Naive B cell (primary cell): ENCODE results near the gene GRID1. TPM values are rescaled to one million over a fixed set of nuclear protein-coding genes. Genes with fewer than 3 reads are reported as not detected.
A peak's percentile ranks its signal among the peaks of the same experiment; 100 is the strongest.

ENCODE experiments used
- ATAC-seq, 2 donors: fragments of 150-1000 bp; cut with Tn5 transposase; 2 replicates each; pipeline ENCODE4 v1.10.0; 2021; ENCODE audit warnings: low read depth in 2 of 2, mild to moderate bottlenecking in 2 of 2, moderate library complexity in 2 of 2
- DNase-seq: peaks from one replicate; pipeline ENCODE4 v3.0.0; 2022
- H3K27ac Mint-ChIP-seq, 6 donors: one replicate each; pipeline ENCODE4 v1.8.0; 2020 to 2022; ENCODE audit warnings: mild to moderate bottlenecking in 6 of 6, mixed read lengths in 6 of 6, moderate library complexity in 5 of 6, inconsistent platforms in 2 of 6
- H3K27me3 Mint-ChIP-seq, 3 donors: one replicate each; pipeline ENCODE4 v1.8.0; 2021 to 2022; ENCODE audit warnings: mixed read lengths in 3 of 3, mild to moderate bottlenecking in 1 of 3
- H3K36me3 Mint-ChIP-seq, 2 donors: one replicate each; pipeline ENCODE4 v1.8.0; 2020 to 2022; ENCODE audit warnings: mixed read lengths in 2 of 2, inconsistent platforms in 1 of 2, mild to moderate bottlenecking in 1 of 2
- H3K4me1 Mint-ChIP-seq, 3 donors: one replicate each; pipeline ENCODE4 v1.8.0; 2020 to 2022; ENCODE audit warnings: mixed read lengths in 3 of 3, inconsistent platforms in 1 of 3, mild to moderate bottlenecking in 1 of 3, moderate library complexity in 1 of 3
- H3K4me3 Mint-ChIP-seq, 8 donors: one replicate each; pipeline ENCODE4 v1.8.0; 2020 to 2022; ENCODE audit warnings: mild to moderate bottlenecking in 8 of 8, mixed read lengths in 8 of 8, moderate library complexity in 8 of 8, inconsistent platforms in 2 of 8
- H3K9me3 Mint-ChIP-seq, 7 donors: one replicate each; pipeline ENCODE4 v1.8.0; 2020 to 2022; ENCODE audit warnings: mixed read lengths in 7 of 7, mild to moderate bottlenecking in 5 of 7, inconsistent platforms in 2 of 7, moderate library complexity in 1 of 7
- polyA plus RNA-seq, 6 donors: library from polyadenylated mRNA; unstranded; fragments of 300-500 nt; fragmentation: Illumina TruSeq; gene quantifications; one replicate each; pipeline ENCODE4 v1.2.3, GENCODE V29; 2021; ENCODE audit warnings: low read depth in 6 of 6

GRID1 gene
- polyA plus RNA-seq, 6 donors from 2014 or later, result not detected

DNA sequence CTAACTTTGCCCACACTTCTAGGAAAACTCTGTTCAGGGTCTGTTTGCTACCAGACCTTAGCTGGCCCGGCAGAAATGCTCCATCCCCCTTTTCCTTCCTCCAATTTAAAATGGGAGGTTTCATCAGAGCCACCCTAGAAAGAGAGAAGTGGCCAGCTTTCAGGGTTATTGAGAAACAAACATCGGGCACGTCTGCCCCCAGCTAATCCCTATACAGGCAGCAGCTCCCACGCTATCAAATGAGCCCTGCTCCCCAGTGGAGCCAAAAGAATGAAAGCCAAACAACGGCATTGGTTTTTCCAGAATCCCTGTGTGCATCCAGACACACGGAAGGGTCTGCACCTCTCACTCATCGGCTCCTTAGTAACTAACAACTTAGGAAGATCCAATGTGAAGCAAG, 132.5 kb downstream of the GRID1 start:
- Mint-ChIP-seq H3K9me3 (peaks cover 4 to 23% (median 11%) of the 10 kb centered on the region in 7 donors), H3K4me1 (no peaks in the 10 kb centered on the region), H3K27ac (no peak overlapping the region), H3K4me3 (no peak overlapping the region), H3K36me3 (peaks cover 0 to 9% of the 10 kb centered on the region in 2 donors), H3K27me3 (peaks cover 0 to 25% (median 16%) of the 10 kb centered on the region in 3 donors)
- DNase-seq, result no peak
- ATAC-seq, result no peak

DNA sequence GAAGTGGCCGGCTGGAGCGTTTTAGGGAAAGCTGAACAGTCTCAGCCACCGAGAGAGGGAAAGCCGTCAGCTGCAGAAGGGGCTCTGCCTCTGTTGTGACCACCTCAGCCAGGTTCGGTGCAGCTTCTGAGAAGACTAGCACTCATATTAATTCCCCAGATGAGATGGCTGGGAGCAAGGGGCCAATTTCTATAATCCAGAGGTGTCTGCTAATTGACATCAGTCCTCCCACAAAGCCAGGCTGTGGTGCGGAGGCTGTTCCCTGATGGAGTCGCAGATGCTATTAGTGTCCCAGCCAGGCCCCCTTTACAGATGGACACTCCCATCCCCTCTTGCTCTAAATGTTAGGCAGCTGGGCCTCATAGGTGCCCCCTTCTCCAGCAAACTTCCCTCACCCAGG, 133.5 kb downstream of the GRID1 start:
- no peak overlapping the region for H3K4me3 Mint-ChIP-seq
- H3K4me1 Mint-ChIP-seq, result no peaks in the 10 kb centered on the region
- H3K27me3 Mint-ChIP-seq, result peaks cover 0 to 25% (median 16%) of the 10 kb centered on the region in 3 donors

DNA sequence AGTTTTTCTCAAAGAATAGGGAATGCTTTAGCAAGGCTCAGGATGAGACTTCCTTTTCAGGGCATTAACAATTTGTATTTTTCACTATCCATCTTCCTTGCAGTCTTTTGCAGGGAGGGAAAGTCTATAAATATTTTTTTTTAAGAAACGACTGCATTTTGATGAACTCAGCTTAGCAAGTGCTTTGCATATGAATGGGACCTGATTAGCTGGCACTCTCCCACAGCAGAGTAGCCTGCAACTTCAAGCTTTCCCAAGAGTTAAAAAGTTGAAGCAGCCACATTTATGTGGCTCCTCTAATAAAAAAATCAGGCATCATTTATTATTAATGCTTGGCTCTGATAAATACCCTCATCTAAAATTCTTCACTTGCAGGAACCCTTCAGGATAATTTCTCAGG, 134.0 kb downstream of the GRID1 start:
- ATAC-seq (no peak), DNase-seq (no peak)
- peaks cover 2 to 12% (median 7%) of the 10 kb centered on the region in 7 donors for H3K9me3 Mint-ChIP-seq
- no peak overlapping the region for H3K27ac Mint-ChIP-seq
- H3K4me3 Mint-ChIP-seq, result no peak overlapping the region
- H3K4me1 Mint-ChIP-seq, result peaks cover 0 to 2% (median 0%) of the 10 kb centered on the region in 3 donors
- H3K36me3 Mint-ChIP-seq, result peaks cover 0 to 4% of the 10 kb centered on the region in 2 donors
- peaks cover 0 to 25% (median 16%) of the 10 kb centered on the region in 3 donors for H3K27me3 Mint-ChIP-seq

More for the DNA sequence above, 133.5 kb downstream of the GRID1 start:
- DNase-seq (no peak), ATAC-seq (no peak)
- H3K36me3 Mint-ChIP-seq, result peaks cover 0 to 9% of the 10 kb centered on the region in 2 donors
- peaks cover 4 to 16% (median 10%) of the 10 kb centered on the region in 7 donors for H3K9me3 Mint-ChIP-seq
- no peak overlapping the region for H3K27ac Mint-ChIP-seq

DNA sequence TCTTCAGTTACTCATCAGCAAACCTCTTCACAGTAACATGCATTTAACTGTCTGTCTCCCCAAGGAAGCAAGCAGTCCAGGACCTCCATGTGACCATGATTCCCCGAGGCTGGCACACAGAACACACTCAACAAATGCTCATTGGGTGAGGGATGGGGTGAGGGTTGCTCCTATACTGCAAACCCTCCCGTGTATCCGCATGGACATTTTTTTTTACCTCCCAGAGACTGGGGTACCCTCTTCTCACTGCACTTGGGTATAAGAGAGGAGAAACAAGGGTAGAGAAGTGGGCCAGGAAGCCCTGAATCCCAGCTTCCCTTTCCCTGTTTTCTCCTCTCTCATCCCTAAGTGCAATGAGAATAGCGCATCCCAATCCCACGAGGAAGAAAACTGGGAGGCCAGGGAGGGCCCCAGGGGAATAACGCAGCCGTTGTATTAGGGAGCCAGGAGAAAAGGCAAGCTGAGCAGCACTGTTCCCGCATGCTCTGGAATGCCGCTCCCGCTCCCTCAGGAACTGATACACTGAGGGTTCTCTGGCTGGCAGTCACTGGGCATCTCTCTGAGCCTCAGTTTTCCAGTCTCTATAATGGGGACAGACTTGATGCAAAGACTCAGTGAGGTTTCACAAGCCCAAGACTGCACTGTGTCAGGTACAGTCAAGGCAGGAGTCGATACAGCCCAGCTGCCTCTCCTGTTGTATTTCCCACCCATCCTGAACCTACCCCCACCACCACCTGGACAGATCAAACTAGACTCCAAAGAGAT, 134.6 kb downstream of the GRID1 start:
- no peaks in the 10 kb centered on the region for H3K36me3 Mint-ChIP-seq
- DNase-seq, result no peak
- peaks cover 0 to 27% (median 15%) of the 10 kb centered on the region in 3 donors for H3K27me3 Mint-ChIP-seq
- no peak for ATAC-seq
- H3K9me3 Mint-ChIP-seq, result peaks cover 0 to 6% (median 4%) of the 10 kb centered on the region in 7 donors
- peaks cover 0 to 2% (median 1%) of the 10 kb centered on the region in 3 donors for H3K4me1 Mint-ChIP-seq
- H3K27ac Mint-ChIP-seq, result no peak overlapping the region
- no peak overlapping the region for H3K4me3 Mint-ChIP-seq

DNA sequence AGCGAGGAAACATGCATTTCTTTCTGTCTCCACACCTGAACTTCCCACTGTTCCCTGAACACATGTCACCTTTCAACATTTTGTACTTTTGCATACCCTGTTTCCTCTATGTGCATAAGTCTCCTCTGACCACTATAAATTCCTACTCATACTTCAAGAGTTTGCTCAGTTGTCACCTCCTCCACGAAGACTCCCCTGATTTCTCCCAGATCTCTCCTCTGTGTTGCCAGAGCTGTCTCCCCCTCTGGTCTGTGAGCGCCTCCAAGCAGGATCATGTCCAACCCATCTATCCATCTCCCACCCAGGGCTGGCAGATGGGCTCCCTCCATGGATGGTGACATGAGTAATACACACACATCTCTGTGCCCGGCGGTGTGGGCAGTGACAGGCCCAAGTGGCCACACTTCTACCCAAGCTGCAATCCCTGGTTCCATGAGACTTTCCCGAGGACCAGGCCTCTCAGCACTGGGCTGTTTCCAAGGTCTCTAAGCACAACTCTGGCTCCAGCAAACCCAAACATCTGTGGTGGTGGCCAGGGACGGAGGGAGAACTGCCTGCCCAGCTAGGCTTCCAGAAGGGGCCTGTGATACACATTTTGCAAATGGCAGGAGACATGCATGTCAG, 135.9 kb downstream of the GRID1 start:
- peaks cover 0 to 23% (median 8%) of the 10 kb centered on the region in 3 donors for H3K27me3 Mint-ChIP-seq
- H3K9me3 Mint-ChIP-seq, result no peaks in the 10 kb centered on the region
- H3K36me3 Mint-ChIP-seq, result no peaks in the 10 kb centered on the region
- H3K4me3 Mint-ChIP-seq, result no peak overlapping the region
- H3K4me1 Mint-ChIP-seq, result peaks cover 0 to 5% (median 2%) of the 10 kb centered on the region in 3 donors
- no peak for ATAC-seq
- DNase-seq, result no peak
- H3K27ac Mint-ChIP-seq, result no peak overlapping the region

DNA sequence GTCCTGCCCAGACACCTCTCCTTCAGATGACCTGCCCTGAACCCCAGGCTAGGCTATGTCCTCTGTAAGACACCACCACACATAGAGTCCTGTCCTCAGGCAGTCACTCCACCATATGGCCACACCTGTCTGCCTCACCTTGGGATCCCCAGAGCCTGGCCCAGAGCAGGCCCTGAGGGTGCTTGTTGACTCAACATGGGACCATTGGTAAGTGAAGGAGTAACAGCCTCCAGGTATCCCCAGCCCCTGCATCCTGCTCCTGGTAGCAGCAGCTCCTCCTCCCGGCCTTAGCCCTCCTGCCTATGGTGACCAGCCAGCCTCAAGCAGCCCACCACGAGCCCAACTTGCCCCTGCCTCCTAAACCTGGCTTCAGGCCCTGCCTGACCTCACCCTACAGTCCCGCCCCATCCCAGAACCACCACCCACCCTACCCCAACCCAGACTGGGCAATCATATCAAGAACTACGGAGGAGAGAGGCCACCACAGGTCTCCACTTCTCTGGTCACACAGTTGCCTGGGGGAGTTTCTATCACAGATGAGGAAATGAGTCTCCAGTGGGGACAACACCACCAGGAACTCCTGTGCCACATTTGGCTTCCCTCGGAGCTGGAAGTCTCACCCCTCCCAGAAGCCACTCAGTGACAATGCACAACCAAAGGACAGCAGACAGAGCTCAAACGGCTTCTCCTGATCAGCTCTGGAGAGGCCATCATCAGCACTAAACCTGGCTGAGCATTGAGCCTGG, 136.6 kb downstream of the GRID1 start:
- no peaks in the 10 kb centered on the region for H3K36me3 Mint-ChIP-seq
- ATAC-seq (no peak), DNase-seq (no peak)
- H3K4me3 Mint-ChIP-seq, result no peak overlapping the region
- no peaks in the 10 kb centered on the region for H3K9me3 Mint-ChIP-seq
- no peak overlapping the region for H3K27ac Mint-ChIP-seq
- H3K27me3 Mint-ChIP-seq, result peaks cover 0 to 16% (median 8%) of the 10 kb centered on the region in 3 donors
- H3K4me1 Mint-ChIP-seq, result peaks cover 0 to 6% (median 2%) of the 10 kb centered on the region in 3 donors

DNA sequence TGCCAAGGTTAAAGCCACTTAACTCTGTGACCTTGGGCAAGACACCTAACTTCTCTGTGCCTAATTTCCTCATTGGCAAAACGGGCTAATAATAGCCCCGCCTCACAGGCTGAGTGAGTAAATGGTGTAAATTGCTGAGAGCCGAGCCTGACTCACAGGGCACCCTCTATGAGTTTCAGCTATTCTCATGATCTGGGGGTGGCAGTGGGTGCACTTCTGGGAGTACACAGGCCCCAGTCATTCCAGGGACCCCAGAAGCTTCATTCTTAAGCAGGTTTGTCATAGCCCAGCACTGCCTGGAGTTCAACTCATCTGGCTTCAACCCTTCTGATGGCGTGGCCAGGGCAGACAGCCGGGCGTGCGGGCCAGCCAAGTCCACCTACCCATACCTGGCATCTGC, 137.2 kb downstream of the GRID1 start:
- DNase-seq, result no peak
- H3K36me3 Mint-ChIP-seq, result no peaks in the 10 kb centered on the region
- no peaks in the 10 kb centered on the region for H3K9me3 Mint-ChIP-seq
- no peak for ATAC-seq
- no peak overlapping the region for H3K27ac Mint-ChIP-seq
- H3K4me3 Mint-ChIP-seq, result no peak overlapping the region
- peaks cover 0 to 14% (median 8%) of the 10 kb centered on the region in 3 donors for H3K27me3 Mint-ChIP-seq
- H3K4me1 Mint-ChIP-seq, result peaks cover 0 to 12% (median 2%) of the 10 kb centered on the region in 3 donors

DNA sequence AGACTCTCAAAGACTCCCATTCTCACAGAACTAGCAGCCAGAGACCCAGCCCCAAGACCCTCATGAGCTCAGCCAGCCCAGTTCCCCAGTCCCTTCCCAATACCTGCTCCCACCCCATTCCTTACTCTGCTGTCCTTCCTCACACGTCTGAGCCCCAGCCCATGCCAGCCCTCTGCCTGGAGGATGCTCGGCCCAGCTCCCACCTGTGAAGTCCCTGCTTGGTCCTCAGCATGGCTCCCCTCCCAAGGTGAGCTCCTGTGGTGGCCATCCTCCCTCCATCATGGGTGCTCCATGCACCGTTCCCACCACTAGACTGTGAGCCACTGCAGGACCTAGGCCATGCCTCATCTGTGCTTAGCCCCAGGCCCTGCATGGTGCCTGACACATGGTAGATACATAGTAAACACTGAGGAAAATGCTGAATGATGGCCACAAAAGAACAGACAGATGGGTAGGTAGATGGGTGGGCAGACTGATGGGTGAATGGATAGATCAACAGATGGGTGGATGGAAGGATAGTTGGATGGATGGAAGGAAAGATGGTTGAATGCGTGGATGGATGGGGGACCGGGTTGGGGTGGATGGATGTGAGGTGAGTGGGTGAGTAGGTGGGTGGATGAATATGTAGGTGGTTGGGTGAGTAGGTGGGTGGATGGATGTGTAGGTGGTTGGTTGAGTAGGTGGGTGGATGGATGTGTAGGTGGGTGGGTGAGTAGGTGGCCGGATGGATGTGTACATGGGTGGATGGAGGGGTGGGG, 138.9 kb downstream of the GRID1 start:
- DNase-seq (no peak), ATAC-seq (no peak)
- no peak overlapping the region for H3K4me3 Mint-ChIP-seq
- peak overlapping the region in 1 of 6 donors; percentile 3 for H3K27ac Mint-ChIP-seq
- no peaks in the 10 kb centered on the region for H3K36me3 Mint-ChIP-seq
- H3K27me3 Mint-ChIP-seq, result peaks cover 0 to 5% (median 0%) of the 10 kb centered on the region in 3 donors
- no peaks in the 10 kb centered on the region for H3K9me3 Mint-ChIP-seq
- peaks cover 0 to 14% (median 2%) of the 10 kb centered on the region in 3 donors for H3K4me1 Mint-ChIP-seq

DNA sequence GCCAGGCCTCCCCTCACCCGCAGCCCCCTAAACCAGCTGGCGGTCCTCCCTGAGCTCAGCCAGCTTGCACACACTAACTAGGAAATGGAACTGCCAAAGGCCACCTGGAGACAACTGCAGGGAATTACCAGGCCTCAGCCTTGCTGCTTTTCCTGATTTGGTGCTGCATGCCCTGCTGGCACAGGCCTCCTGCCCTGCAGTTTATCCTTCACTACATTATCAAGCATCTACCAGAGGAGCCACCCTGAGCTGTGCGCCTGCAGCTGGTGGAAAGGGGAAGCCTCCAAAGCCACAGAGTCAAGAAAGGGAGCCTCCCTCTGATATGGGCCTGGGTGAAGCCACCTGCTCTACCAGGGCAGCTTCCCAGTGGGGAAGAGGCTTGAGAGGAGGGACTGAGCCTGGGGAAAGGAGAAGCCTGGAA, 139.8 kb downstream of the GRID1 start:
- Mint-ChIP-seq H3K9me3 (no peaks in the 10 kb centered on the region), H3K27me3 (peaks cover 0 to 5% (median 0%) of the 10 kb centered on the region in 3 donors), H3K36me3 (no peaks in the 10 kb centered on the region), H3K27ac (no peak overlapping the region), H3K4me1 (peaks cover 0 to 14% (median 2%) of the 10 kb centered on the region in 3 donors), H3K4me3 (no peak overlapping the region)
- no peak for ATAC-seq
- DNase-seq, result no peak

DNA sequence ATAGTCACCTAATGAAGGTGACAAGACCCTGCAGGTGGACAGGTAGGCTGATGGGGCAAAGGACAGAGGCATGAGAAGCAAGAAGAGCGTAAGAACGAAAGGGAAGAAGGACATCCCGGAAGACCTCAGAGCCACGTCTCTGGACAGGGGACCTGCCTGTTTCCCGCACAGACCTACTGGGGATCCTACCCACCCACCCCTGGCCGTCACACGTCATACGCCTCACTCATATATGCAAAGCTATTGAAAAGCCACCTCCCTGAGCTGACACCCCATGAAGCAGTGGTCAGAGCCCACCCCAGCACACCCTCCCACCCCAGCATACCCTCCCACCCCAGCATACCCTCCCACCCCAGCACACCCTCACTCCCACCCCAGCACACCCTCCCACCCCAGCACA, 140.6 kb downstream of the GRID1 start:
- Mint-ChIP-seq H3K4me3 (no peak overlapping the region), H3K27ac (no peak overlapping the region), H3K36me3 (no peaks in the 10 kb centered on the region), H3K9me3 (no peaks in the 10 kb centered on the region), H3K4me1 (peaks cover 0 to 14% (median 2%) of the 10 kb centered on the region in 3 donors), H3K27me3 (peaks cover 0 to 11% (median 0%) of the 10 kb centered on the region in 3 donors)
- DNase-seq (no peak), ATAC-seq (no peak)

DNA sequence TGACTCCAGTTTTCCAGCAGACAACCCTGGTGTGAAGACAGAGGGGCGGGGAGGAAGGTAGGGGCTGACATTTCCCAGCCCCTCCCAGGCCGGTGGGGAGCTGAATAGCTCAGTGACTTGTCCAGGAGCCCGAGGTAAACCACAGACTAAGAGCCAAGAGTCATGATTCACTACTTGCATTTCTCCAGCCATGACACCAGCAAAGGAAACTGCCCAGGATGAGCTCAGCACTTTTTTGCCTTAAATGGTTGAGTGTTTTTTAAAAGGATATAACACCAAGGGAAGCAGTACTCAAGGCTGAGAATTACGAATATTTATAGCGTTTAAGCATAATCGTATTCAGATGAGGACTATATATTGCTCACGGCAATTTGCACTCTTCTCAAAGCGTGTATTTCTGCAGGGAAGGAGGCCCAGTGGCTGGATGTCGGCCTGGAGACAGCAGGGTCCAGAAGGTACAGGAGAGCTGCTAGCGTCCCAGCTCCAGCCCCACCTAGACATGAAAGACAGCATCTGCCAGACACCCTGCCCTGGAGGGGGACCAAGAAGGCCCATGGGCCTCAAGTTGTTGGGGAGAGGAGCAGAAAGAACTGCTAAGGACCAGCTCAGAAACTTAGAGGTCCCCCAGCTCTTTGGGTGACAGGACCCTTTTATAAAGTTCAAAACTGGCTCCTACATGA, 141.4 kb downstream of the GRID1 start:
- Mint-ChIP-seq H3K27ac (no peak overlapping the region), H3K27me3 (peaks cover 0 to 11% (median under 1%) of the 10 kb centered on the region in 3 donors), H3K36me3 (no peaks in the 10 kb centered on the region), H3K4me1 (peaks cover 0 to 14% (median 2%) of the 10 kb centered on the region in 3 donors), H3K4me3 (no peak overlapping the region), H3K9me3 (no peaks in the 10 kb centered on the region)
- ATAC-seq (no peak), DNase-seq (no peak)

DNA sequence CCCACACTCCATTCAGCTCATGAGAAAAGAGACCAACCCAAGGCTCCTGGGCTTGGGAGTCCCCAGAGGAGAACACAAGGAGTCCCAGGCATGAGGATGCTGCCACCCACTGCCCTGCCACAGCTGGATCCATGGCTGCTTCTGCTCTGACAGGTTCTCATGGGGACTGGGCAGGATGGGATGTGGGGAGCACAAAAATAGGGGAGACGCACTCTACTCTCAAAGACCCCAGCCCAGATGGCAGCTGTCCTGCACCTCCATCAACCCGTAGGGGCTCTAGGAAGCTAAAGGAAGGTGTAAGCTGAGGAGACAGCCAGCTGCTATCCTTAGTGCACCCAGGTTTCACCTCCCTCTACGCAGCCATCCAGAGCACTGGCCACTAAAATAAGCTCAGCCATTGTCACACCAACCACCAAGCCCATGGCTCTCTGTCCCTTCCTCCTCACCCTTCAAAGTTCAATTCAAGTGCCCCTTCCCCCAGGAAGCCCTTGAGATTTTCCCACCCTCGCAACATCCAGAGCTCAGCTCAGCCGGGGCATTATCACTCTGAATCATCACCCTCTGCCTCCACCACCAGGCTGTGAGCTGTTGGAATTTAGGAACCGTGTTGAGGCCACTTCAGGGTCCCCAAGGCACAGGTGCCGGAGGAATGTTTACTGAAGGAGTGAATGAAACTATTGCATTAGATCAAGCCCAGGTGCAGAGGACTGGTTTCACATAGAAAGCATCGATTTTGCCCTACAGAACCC, 142.1 kb downstream of the GRID1 start:
- H3K27ac Mint-ChIP-seq, result no peak overlapping the region
- H3K9me3 Mint-ChIP-seq, result no peaks in the 10 kb centered on the region
- no peak for DNase-seq
- ATAC-seq, result no peak
- no peaks in the 10 kb centered on the region for H3K36me3 Mint-ChIP-seq
- H3K4me1 Mint-ChIP-seq, result peaks cover 0 to 14% (median 2%) of the 10 kb centered on the region in 3 donors
- H3K4me3 Mint-ChIP-seq, result no peak overlapping the region
- H3K27me3 Mint-ChIP-seq, result peaks cover 0 to 14% (median 4%) of the 10 kb centered on the region in 3 donors
